Measurements from ENCODE around the gene ACP1. TPM values are rescaled to one million over a fixed set of nuclear protein-coding genes. Genes with fewer than 3 reads are reported as not detected.

The ACP1 gene
- total RNA-seq, 1 donor from 2014 or later = 114 TPM

DNA sequence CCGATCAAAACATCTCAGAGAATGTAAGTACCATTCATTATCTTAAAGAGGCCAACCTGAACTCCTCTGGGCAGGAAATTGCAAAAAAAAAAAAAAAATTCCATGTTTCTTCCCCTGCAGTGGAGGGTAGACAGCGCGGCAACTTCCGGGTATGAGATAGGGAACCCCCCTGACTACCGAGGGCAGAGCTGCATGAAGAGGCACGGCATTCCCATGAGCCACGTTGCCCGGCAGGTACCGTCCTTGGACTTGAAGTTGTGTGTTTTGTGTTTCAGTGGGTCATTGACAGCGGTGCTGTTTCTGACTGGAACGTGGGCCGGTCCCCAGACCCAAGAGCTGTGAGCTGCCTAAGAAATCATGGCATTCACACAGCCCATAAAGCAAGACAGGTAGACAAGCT lies 7.2 kb downstream of the ACP1 start:
- H3K9ac ChIP-seq (ENCODE audit: low read length) = no peak overlapping the region
- no peaks in the 10 kb centered on the region for H3K9me3 Mint-ChIP-seq (ENCODE audit: unreplicated experiment)
- H3K27ac Mint-ChIP-seq (ENCODE audit: unreplicated experiment) = no peak overlapping the region
- DNase-seq (ENCODE audit: low read depth) (no peak), FAIRE-seq (no peak)
- no peaks in the 10 kb centered on the region for H3K9me3 ChIP-seq (ENCODE audit: insufficient read depth, low read depth, low read length)
- peaks cover 3% of the 10 kb centered on the region for H3K36me3 Mint-ChIP-seq (ENCODE audit: low read depth, unreplicated experiment)
- H3K27me3 Mint-ChIP-seq (ENCODE audit: low read depth, unreplicated experiment) = no peaks in the 10 kb centered on the region
- H3K4me3 ChIP-seq (ENCODE audit: insufficient read depth, low read depth, low read length) = no peak overlapping the region
- no peak overlapping the region for H2AFZ ChIP-seq (ENCODE audit: low read depth, low read length)
- H3K27ac ChIP-seq (ENCODE audit: low read depth, low read length) = no peak overlapping the region
- no peak overlapping the region for H3K4me3 Mint-ChIP-seq (ENCODE audit: unreplicated experiment)
- no peak overlapping the region for H3K4me2 ChIP-seq (ENCODE audit: low read length)
- H3K4me1 Mint-ChIP-seq (ENCODE audit: low read depth, unreplicated experiment) = peaks cover 6% of the 10 kb centered on the region
- H4K20me1 ChIP-seq (ENCODE audit: insufficient read depth, low read length) = peaks cover 88% of the 10 kb centered on the region
- H3K4me1 ChIP-seq (ENCODE audit: insufficient read depth, low read length) = no peaks in the 10 kb centered on the region
- no peaks in the 10 kb centered on the region for H3K27me3 ChIP-seq (ENCODE audit: insufficient read depth, low read length)
- peaks cover 98% of the 10 kb centered on the region for H3K79me2 ChIP-seq (ENCODE audit: insufficient read depth, low read length)
- TF ChIP-seq EZH2 (IDR thresholded peaks at IDR 0.05; ENCODE audit: insufficient read depth, low read length) = no peak
- TF ChIP-seq, protein P1, sequence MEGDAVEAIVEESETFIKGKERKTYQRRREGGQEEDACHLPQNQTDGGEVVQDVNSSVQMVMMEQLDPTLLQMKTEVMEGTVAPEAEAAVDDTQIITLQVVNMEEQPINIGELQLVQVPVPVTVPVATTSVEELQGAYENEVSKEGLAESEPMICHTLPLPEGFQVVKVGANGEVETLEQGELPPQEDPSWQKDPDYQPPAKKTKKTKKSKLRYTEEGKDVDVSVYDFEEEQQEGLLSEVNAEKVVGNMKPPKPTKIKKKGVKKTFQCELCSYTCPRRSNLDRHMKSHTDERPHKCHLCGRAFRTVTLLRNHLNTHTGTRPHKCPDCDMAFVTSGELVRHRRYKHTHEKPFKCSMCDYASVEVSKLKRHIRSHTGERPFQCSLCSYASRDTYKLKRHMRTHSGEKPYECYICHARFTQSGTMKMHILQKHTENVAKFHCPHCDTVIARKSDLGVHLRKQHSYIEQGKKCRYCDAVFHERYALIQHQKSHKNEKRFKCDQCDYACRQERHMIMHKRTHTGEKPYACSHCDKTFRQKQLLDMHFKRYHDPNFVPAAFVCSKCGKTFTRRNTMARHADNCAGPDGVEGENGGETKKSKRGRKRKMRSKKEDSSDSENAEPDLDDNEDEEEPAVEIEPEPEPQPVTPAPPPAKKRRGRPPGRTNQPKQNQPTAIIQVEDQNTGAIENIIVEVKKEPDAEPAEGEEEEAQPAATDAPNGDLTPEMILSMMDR (IDR thresholded peaks at IDR 0.05; ENCODE audit: insufficient read depth, low read depth, low read length) = no peak
- H3K36me3 ChIP-seq (ENCODE audit: insufficient read depth, low read length) = peaks cover 17% of the 10 kb centered on the region

DNA sequence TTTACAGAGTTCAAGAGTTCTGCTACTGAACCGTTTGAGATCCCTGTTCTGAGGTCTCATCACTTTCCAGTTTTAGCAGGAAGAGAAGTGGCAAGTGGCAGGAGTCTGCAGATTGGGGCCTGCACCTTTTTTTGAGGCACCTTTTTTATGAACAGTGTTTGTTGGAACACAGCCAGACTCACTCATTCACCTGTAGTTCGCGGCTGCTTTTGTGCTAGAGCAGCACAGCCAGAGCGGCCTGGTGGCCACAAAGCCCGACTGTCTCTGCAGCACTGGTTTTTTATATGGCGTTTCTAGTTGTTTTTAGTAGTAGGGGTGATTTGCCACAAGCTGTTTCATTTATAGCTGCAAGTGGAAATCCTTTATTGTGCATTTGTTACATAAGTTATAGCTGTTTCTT lies 8.6 kb downstream of the ACP1 start:
- H3K27me3 ChIP-seq (ENCODE audit: insufficient read depth, low read length) = no peaks in the 10 kb centered on the region
- DNase-seq (ENCODE audit: low read depth) (no peak), FAIRE-seq (no peak)
- Mint-ChIP-seq H3K4me3 (ENCODE audit: unreplicated experiment) (no peak overlapping the region), H3K27me3 (ENCODE audit: low read depth, unreplicated experiment) (no peaks in the 10 kb centered on the region), H3K27ac (ENCODE audit: unreplicated experiment) (no peak overlapping the region), H3K9me3 (ENCODE audit: unreplicated experiment) (no peaks in the 10 kb centered on the region), H3K4me1 (ENCODE audit: low read depth, unreplicated experiment) (peaks cover 6% of the 10 kb centered on the region), H3K36me3 (ENCODE audit: low read depth, unreplicated experiment) (peaks cover 8% of the 10 kb centered on the region)
- H3K4me3 ChIP-seq (ENCODE audit: insufficient read depth, low read depth, low read length) = no peak overlapping the region
- H3K9me3 ChIP-seq (ENCODE audit: insufficient read depth, low read depth, low read length) = no peaks in the 10 kb centered on the region
- peaks cover 86% of the 10 kb centered on the region for H3K79me2 ChIP-seq (ENCODE audit: insufficient read depth, low read length)
- TF ChIP-seq, protein P1 (IDR thresholded peaks at IDR 0.05; ENCODE audit: insufficient read depth, low read depth, low read length) = no peak
- TF ChIP-seq EZH2 (IDR thresholded peaks at IDR 0.05; ENCODE audit: insufficient read depth, low read length) = no peak
- peaks cover 84% of the 10 kb centered on the region for H4K20me1 ChIP-seq (ENCODE audit: insufficient read depth, low read length)
- no peak overlapping the region for H3K27ac ChIP-seq (ENCODE audit: low read depth, low read length)
- no peaks in the 10 kb centered on the region for H3K4me1 ChIP-seq (ENCODE audit: insufficient read depth, low read length)
- H3K9ac ChIP-seq (ENCODE audit: low read length) = no peak overlapping the region
- H3K4me2 ChIP-seq (ENCODE audit: low read length) = no peak overlapping the region
- no peak overlapping the region for H2AFZ ChIP-seq (ENCODE audit: low read depth, low read length)
- peaks cover 31% of the 10 kb centered on the region for H3K36me3 ChIP-seq (ENCODE audit: insufficient read depth, low read length)

- no peaks in the 10 kb centered on the region for H3K27me3 ChIP-seq (ENCODE audit: insufficient read depth, low read length)
- H3K36me3 ChIP-seq (ENCODE audit: insufficient read depth, low read length) = peaks cover 38% of the 10 kb centered on the region
- H3K4me1 ChIP-seq (ENCODE audit: insufficient read depth, low read length) = no peaks in the 10 kb centered on the region
- no peak overlapping the region for H3K9ac ChIP-seq (ENCODE audit: low read length)
- H3K4me3 ChIP-seq (ENCODE audit: insufficient read depth, low read depth, low read length) = no peak overlapping the region
- Mint-ChIP-seq H3K27me3 (ENCODE audit: low read depth, unreplicated experiment) (no peaks in the 10 kb centered on the region), H3K27ac (ENCODE audit: unreplicated experiment) (no peak overlapping the region), H3K4me3 (ENCODE audit: unreplicated experiment) (no peak overlapping the region), H3K36me3 (ENCODE audit: low read depth, unreplicated experiment) (peaks cover 8% of the 10 kb centered on the region), H3K4me1 (ENCODE audit: low read depth, unreplicated experiment) (peaks cover 4% of the 10 kb centered on the region), H3K9me3 (ENCODE audit: unreplicated experiment) (no peaks in the 10 kb centered on the region)
- DNase-seq (ENCODE audit: low read depth) (no peak), FAIRE-seq (no peak)
- H3K79me2 ChIP-seq (ENCODE audit: insufficient read depth, low read length) = peaks cover 76% of the 10 kb centered on the region
- no peaks in the 10 kb centered on the region for H3K9me3 ChIP-seq (ENCODE audit: insufficient read depth, low read depth, low read length)
- H4K20me1 ChIP-seq (ENCODE audit: insufficient read depth, low read length) = peaks cover 74% of the 10 kb centered on the region
- no peak for TF ChIP-seq EZH2 (IDR thresholded peaks at IDR 0.05; ENCODE audit: insufficient read depth, low read length)
- TF ChIP-seq, protein P1 (IDR thresholded peaks at IDR 0.05; ENCODE audit: insufficient read depth, low read depth, low read length) = no peak
- no peak overlapping the region for H3K27ac ChIP-seq (ENCODE audit: low read depth, low read length)
- H3K4me2 ChIP-seq (ENCODE audit: low read length) = no peak overlapping the region
- no peak overlapping the region for H2AFZ ChIP-seq (ENCODE audit: low read depth, low read length)
Observed at GRCh38 chr2:274503-274902, 9.8 kb downstream of the ACP1 start.
